Large intestine (tissue), 3 donors: Measurements from ENCODE around the gene GRAMD4. TPM values are rescaled to one million over a fixed set of nuclear protein-coding genes. Genes with fewer than 3 reads are reported as not detected.

ENCODE experiments used
- DNase-seq, 2 donors: peaks; one replicate each; pipeline versions ENCODE4 v3.0.0 to v3.0.0-alpha.2; 2013
- H3K27ac ChIP-seq: one replicate; pipeline ENCODE4 v1.5.1; 2013; ENCODE audit warnings: low read length
- H3K27me3 ChIP-seq: 2 replicates; pipeline ENCODE4 v1.6.1; 2013; ENCODE audit warnings: low read length; ENCODE audit not compliant: control insufficient read depth, insufficient read depth
- H3K36me3 ChIP-seq: 2 replicates; pipeline ENCODE4 v1.6.1; 2013; ENCODE audit warnings: low read length; ENCODE audit not compliant: control insufficient read depth, insufficient read depth
- H3K4me1 ChIP-seq: one replicate; pipeline ENCODE4 v1.6.1; 2013; ENCODE audit warnings: low read length; ENCODE audit not compliant: control insufficient read depth, insufficient read depth
- H3K4me3 ChIP-seq: one replicate; pipeline ENCODE4 v1.5.1; 2013; ENCODE audit warnings: low read length
- H3K9me3 ChIP-seq: one replicate; pipeline ENCODE4 v1.6.1; 2013; ENCODE audit warnings: mild to moderate bottlenecking, low read depth, low read length, moderate library complexity; ENCODE audit not compliant: control insufficient read depth
- WGBS: methylation state at CpG from one replicate; pipeline ENCODE4 v1.1.5; 2013; ENCODE audit warnings: low lambda C conversion rate; ENCODE audit not compliant: insufficient coverage; 5-methylcytosine and 5-hydroxymethylcytosine counted together
- polyA plus RNA-seq: library from polyadenylated mRNA; unstranded; fragments of 120-200 nt; gene quantifications from one replicate; pipeline ENCODE4 v1.2.1, GENCODE V29; 2013

Gene GRAMD4
- polyA plus RNA-seq, 1 donor: 40.5 TPM

DNA sequence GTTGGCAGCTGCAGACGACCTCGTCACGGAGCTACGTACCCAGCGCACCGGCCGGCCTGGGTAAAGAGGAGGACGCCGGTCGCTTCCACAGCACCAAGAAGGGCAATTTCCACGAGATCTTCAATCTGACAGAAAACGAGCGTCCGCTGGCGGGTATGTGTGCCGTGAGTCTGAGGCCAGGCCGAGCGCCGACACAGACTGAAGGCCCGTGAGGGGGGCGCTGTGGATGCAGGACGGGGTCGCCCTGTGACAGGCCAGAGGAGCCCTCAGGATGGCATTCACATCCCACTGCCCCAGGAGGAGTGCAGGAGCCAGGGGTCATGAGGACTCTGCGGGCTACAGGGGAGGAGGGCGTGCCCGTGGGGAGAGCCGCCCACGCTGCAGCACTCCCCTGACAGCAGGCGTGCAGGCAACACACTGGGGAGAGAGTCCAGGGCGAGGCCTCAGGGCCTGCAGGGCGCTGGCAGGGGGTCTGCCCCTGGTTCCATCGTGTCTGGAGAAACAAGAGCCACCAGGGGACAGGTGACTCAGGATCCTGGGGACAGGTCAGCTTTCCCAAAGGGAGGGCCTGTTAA lies 53.6 kb downstream of the GRAMD4 start:
- peaks cover 72% of the 10 kb centered on the region for H3K36me3 ChIP-seq
- H3K9me3 ChIP-seq: peaks cover 11% of the 10 kb centered on the region
- WGBS: no CpG with 5 or more reads among the region's 32 CpGs
- H3K4me3 ChIP-seq: no peak overlapping the region
- H3K27me3 ChIP-seq: no peaks in the 10 kb centered on the region
- H3K4me1 ChIP-seq: peaks cover 22% of the 10 kb centered on the region
- H3K27ac ChIP-seq: no peak overlapping the region
- DNase-seq: peak in 1 of 2 donors; percentile 24

DNA sequence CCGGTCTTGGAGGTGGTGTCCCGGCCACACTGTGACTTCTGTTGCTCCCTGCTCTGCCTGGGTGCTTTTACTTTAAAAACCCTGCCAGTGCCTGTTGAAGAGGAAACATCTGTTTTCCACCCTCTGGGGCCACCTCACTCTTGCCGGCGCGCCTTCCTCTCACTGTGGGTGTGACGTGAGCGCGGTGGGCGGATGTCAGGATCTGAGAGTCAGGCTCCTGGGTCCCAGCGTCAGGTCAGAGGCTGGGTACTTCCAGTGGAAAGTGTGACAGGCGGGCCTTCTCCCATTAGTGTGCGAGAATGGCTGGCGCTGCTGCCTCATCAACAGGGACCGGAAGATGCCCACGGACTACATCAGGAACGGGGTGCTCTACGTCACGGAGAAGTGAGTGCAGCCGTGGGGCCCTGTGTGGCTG lies 54.2 kb downstream of the GRAMD4 start:
- Histone ChIP-seq H3K27me3 (no peaks in the 10 kb centered on the region), H3K9me3 (peaks cover 11% of the 10 kb centered on the region), H3K36me3 (peaks cover 72% of the 10 kb centered on the region), H3K4me3 (no peak overlapping the region), H3K27ac (no peak overlapping the region), H3K4me1 (peaks cover 22% of the 10 kb centered on the region)
- peak in 1 of 2 donors; percentile 29 for DNase-seq
- WGBS: no CpG with 5 or more reads among the region's 19 CpGs

DNA sequence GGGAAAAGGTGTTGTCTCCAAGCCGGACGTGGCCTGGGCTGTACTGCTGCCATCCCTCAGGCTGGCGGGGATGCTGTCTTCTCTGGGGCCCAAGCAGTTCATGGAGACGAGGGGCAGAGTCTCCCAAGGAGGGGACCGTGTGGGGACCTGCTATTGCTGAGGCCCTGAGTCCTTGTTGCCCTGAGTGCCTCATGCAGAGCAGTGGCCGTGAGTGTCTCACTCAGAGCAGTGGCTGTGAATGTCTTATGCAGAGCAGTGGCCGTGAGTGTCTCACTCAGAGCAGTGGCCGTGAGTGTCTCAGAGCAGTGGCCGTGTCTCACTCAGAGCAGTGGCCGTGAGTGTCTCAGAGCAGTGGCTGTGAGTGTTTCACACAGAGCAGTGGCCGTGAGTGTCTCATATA lies 54.7 kb downstream of the GRAMD4 start:
- Histone ChIP-seq H3K4me1 (peaks cover 22% of the 10 kb centered on the region), H3K4me3 (no peak overlapping the region), H3K9me3 (peaks cover 11% of the 10 kb centered on the region), H3K27ac (no peak overlapping the region), H3K36me3 (peaks cover 70% of the 10 kb centered on the region), H3K27me3 (no peaks in the 10 kb centered on the region)
- DNase-seq: no peak
- no CpG with 5 or more reads among the region's 11 CpGs for WGBS

DNA sequence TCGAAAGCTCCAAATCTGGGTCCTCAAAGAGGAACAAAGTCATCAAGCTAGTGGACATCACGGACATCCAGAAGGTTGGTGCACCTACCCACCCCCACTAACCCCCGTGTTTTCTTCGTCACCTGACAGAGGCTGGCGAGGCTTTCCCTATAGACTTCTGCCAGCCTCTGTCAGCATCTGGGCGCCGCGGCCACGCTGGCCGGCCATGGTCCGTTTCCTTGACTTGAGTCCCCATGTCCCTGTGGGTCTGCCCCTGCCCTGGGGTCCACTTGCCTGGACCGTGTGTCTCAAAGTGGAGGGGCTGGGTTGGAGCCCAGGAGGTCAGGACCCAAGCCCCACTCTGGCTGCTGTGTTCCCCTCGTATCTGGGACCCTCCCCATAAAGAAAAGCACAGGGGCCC lies 55.3 kb downstream of the GRAMD4 start:
- no CpG with 5 or more reads among the region's 13 CpGs for WGBS
- peaks cover 65% of the 10 kb centered on the region for H3K36me3 ChIP-seq
- no peak overlapping the region for H3K27ac ChIP-seq
- peaks cover 11% of the 10 kb centered on the region for H3K9me3 ChIP-seq
- no peak for DNase-seq
- no peaks in the 10 kb centered on the region for H3K27me3 ChIP-seq
- H3K4me3 ChIP-seq: no peak overlapping the region
- H3K4me1 ChIP-seq: peaks cover 22% of the 10 kb centered on the region

DNA sequence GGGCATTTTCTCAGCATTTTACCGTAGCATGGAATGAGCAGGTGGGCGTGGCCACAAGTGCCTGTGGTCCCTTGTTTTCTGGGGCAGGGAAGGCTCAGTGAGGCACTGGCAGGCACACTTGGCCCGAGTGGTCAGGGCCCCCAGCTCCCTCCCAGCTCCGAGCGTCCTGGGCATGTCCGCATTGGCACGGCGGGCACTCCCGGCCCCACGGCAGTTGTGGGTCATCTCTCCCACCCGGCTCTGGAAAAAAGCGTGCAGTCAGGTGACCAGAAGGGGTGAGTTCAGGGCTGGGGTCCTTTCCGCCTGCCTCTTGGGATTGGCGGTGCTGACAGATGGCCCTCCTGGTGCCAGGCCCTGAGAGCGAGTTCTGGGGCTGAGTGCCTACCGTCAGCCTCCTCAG lies 55.8 kb downstream of the GRAMD4 start:
- H3K4me1 ChIP-seq: peaks cover 22% of the 10 kb centered on the region
- peaks cover 61% of the 10 kb centered on the region for H3K36me3 ChIP-seq
- no peaks in the 10 kb centered on the region for H3K27me3 ChIP-seq
- no peak for DNase-seq
- peaks cover 11% of the 10 kb centered on the region for H3K9me3 ChIP-seq
- WGBS: no CpG with 5 or more reads among the region's 16 CpGs
- H3K4me3 ChIP-seq: no peak overlapping the region
- no peak overlapping the region for H3K27ac ChIP-seq

DNA sequence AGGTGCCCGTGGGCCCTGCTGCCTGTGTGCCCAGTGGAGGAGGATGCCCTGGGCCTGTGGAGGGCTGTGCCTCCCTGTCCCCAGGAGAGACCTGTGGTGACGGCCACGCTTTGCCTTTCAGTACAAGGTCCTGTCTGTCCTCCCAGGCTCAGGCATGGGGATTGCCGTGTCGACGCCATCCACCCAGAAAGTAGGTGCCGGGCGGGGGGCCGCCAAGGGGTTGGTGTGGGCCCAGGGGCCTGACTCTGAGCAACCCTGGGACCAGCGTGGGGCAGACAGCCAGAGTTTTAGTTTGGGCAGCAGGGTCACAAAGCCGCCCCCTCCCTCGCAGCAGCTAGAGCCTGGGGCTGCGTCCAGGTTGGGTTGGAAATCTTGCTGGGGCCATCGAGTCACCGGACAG lies 56.3 kb downstream of the GRAMD4 start:
- WGBS: no CpG with 5 or more reads among the region's 15 CpGs
- no peak for DNase-seq
- no peaks in the 10 kb centered on the region for H3K27me3 ChIP-seq
- H3K27ac ChIP-seq: no peak overlapping the region
- no peak overlapping the region for H3K4me3 ChIP-seq
- H3K9me3 ChIP-seq: peaks cover 11% of the 10 kb centered on the region
- H3K36me3 ChIP-seq: peaks cover 63% of the 10 kb centered on the region
- peaks cover 22% of the 10 kb centered on the region for H3K4me1 ChIP-seq

DNA sequence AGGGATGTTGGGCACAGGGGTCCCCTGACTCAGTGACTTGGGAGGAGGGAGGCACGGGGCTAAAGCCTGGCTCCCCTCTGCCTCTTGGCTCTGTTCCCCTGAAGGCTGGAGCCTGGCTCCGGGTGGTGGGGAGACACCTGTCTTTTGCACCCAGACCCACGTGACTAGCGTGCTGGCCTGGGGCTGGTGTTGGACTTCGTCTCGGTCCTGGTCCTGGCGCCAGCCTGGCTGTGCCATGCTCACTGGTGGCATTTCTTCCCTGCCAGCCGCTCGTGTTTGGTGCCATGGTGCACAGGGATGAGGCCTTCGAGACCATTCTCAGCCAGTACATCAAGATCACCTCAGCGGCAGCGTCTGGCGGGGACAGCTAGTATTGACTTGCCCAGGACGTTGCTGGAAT lies 56.7 kb downstream of the GRAMD4 start:
- peaks cover 65% of the 10 kb centered on the region for H3K36me3 ChIP-seq
- peaks cover 21% of the 10 kb centered on the region for H3K4me1 ChIP-seq
- no CpG with 5 or more reads among the region's 14 CpGs for WGBS
- peaks cover 11% of the 10 kb centered on the region for H3K9me3 ChIP-seq
- H3K27ac ChIP-seq: no peak overlapping the region
- H3K4me3 ChIP-seq: no peak overlapping the region
- H3K27me3 ChIP-seq: no peaks in the 10 kb centered on the region
- no peak for DNase-seq

DNA sequence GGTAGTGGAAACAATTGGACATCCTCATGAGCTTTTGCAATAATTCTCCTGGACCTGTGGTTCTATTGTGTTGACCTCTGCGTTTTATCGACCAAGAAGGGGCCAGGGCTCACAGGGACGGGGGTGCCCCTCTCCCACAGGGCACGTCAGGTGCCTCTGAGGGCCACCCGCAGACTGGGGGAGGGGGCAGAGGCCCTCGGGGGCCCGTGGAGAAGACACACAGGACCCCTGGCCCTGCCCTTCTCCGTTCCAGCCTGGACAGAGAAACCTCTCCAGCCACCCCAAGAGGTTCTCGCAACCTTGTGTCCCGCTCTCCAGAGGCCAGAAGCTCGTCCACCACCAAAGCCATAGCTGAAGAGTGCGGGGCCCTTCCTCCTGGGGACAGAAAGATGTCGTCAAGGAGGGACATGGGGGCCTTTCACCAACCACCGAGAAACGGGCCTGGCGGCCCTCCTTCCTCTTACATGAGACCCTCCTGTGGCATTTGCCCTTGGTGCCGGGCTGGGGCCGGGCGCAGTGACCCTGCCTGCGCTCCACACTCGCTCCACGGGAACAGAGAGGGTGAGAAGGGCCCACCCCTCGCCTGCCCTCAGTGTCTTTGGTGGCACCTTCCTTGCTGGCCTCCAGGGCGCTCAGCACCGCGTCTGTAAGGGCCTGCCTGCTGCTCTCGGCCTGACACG lies 57.3 kb downstream of the GRAMD4 start:
- no CpG with 5 or more reads among the region's 28 CpGs for WGBS
- Histone ChIP-seq H3K4me3 (no peak overlapping the region), H3K27ac (no peak overlapping the region), H3K9me3 (peaks cover 11% of the 10 kb centered on the region), H3K4me1 (peaks cover 15% of the 10 kb centered on the region), H3K36me3 (peaks cover 68% of the 10 kb centered on the region), H3K27me3 (no peaks in the 10 kb centered on the region)
- DNase-seq: no peak

DNA sequence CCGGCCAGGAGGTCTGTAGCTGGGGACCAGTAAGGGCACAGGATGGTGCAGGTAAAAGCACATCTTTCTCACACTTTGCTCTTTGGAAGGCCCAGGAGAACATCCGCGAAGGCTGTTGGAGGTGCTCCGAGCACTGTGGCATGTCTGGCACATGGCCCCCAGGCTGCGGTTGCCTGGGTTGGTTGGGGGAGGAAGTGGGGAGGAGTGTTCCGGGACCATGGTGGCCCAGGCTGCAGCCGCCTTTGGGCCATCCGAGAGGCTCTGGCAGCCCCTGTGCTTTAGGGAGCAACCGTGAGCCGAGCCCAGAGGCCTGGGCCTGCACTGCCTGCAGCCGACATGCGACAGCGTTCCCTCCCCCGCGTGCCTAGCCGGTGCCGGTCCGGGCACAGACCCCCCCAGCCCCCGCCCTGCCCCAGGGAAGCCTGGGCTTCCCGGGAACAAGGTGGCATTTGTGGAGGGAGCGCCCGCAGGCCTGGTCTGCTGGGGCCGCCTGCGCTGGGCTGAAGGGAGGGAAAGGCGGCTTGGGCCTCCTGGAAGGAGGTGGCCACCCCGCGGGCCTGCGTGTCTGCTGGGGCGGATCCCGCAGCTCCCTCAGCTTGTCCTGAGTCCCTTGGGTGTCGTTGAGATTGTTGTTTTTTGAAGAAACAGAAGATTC lies 57.9 kb downstream of the GRAMD4 start:
- no peak overlapping the region for H3K4me3 ChIP-seq
- H3K9me3 ChIP-seq: peaks cover 11% of the 10 kb centered on the region
- H3K4me1 ChIP-seq: peaks cover 8% of the 10 kb centered on the region
- no peaks in the 10 kb centered on the region for H3K27me3 ChIP-seq
- no CpG with 5 or more reads among the region's 31 CpGs for WGBS
- no peak for DNase-seq
- H3K27ac ChIP-seq: no peak overlapping the region
- H3K36me3 ChIP-seq: peaks cover 64% of the 10 kb centered on the region

DNA sequence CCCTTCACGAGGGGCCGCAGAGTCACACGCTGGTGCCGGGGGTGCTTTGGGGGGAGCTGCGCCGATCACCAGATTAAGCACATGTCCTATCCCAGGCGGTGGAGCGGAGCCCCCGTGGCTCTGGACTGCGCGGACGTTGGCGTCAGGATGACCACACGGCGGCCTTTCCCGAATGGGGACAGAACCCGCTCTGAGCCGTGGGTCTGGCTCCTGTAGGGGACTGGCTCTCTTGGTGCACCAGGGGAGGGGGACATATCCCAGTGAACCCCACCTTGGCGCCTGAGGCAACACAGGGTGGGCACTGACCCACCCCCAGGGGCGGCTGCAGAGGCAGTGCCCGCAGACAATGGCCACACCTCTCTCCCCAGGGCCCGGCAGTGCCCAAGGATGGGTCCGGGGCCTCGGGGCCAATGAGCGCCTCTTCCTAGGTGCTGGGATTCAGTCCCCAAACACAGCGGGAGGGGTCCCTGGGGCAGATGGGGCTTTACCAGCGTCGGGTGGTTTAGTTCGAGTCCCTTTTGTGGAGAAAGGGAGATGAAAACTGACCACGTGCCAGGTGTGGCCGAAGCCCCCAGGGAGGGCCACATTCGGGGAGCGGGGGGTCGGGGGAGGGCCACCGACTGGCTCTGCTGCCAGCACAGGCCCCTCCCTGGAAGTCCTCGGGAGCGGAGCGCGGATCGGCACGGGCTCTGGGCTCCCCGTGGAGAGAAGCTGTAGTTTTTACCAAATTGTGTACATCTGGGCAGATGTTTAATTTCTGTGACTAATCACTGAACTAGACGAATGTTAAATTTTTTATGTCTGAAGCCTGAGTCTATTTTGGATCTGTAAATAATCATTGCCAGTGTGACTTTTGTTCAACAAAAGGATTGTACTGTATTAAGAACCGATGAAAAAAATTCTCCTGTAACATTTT lies 58.9 kb downstream of the GRAMD4 start:
- Histone ChIP-seq H3K27me3 (no peaks in the 10 kb centered on the region), H3K9me3 (peaks cover 7% of the 10 kb centered on the region), H3K36me3 (peaks cover 56% of the 10 kb centered on the region), H3K4me3 (no peak overlapping the region), H3K4me1 (peaks cover under 1% of the 10 kb centered on the region), H3K27ac (no peak overlapping the region)
- 62% methylated on average over 2 of the region's 44 CpGs for WGBS
- DNase-seq: no peak
